B cell (primary cell): ENCODE measurements around the gene CA11. TPM values are rescaled to one million over a fixed set of nuclear protein-coding genes. Genes with fewer than 3 reads are reported as not detected.

Experiments used
- ATAC-seq: fragments of 200-7000 bp; cut with Tn5 transposase; one replicate; pipeline ENCODE4 v1.10.0; 2021; ENCODE audit warnings: low read depth, mild to moderate bottlenecking, moderate number of reproducible peaks, moderate library complexity
- CTCF ChIA-PET: fragments of 350-600 bp; sonication (Branson Sonifier 250); formaldehyde crosslinking; loops from one replicate; lab custom pipeline; 2021; ENCODE audit warnings: antibody characterized with exemption, inconsistent platforms; lab: Charles Lee
- POLR2A ChIA-PET: fragments of 350-600 bp; sonication (Branson Sonifier 250); formaldehyde crosslinking; loops from one replicate; lab custom pipeline; 2021; ENCODE audit warnings: antibody characterized with exemption; lab: Charles Lee
- DNase-seq: peaks from one replicate; pipeline ENCODE4 v3.0.0; 2013
- H2AFZ ChIP-seq: 2 replicates; pipeline ENCODE4 v1.6.1; 2012; ENCODE audit warnings: mild to moderate bottlenecking, low read depth, low read length; ENCODE audit not compliant: insufficient read depth, poor library complexity, severe bottlenecking
- H3K27ac ChIP-seq, 2 donors: 1 replicate in 1 of 2; 2 replicates in 1 of 2; pipeline ENCODE4 v1.5.1; 2012 to 2013; ENCODE audit warnings: low read length in 2 of 2, mild to moderate bottlenecking in 2 of 2, moderate library complexity in 1 of 2
- H3K27me3 ChIP-seq, 4 experiments: fragments of 200-600 bp in 1 of 4; sonication (generic) in 1 of 4; replicated peaks in 1 of 4; 1 replicate in 2 of 4; 2 replicates in 2 of 4; pipeline versions ENCODE4 v1.6.1 to v1.7.0; 2013 to 2016; ENCODE audit warnings: low read length in 3 of 4, mild to moderate bottlenecking in 2 of 4, mixed read lengths in 1 of 4, moderate library complexity in 1 of 4; ENCODE audit not compliant: insufficient read depth in 4 of 4, control insufficient read depth in 3 of 4; ENCODE audit errors: control extremely low read depth in 1 of 4
- H3K36me3 ChIP-seq, 2 experiments: replicated peaks in 1 of 2; 1 replicate in 1 of 2; 2 replicates in 1 of 2; pipeline versions ENCODE4 v1.6.1 to v1.7.1; 2013; ENCODE audit warnings: low read length in 1 of 2; ENCODE audit not compliant: insufficient read depth in 2 of 2, control insufficient read depth in 1 of 2; ENCODE audit errors: control extremely low read depth in 1 of 2, extremely low read depth in 1 of 2
- H3K4me1 ChIP-seq, 2 donors: fragments of 200-600 bp in 1 of 2; sonication (generic) in 1 of 2; 1 replicate in 1 of 2; 2 replicates in 1 of 2; pipeline versions ENCODE4 v1.5.1 to v1.6.1; 2013 to 2017; ENCODE audit warnings: low read length in 2 of 2; ENCODE audit not compliant: control insufficient read depth in 2 of 2, insufficient read depth in 2 of 2
- H3K4me2 ChIP-seq: replicated peaks from 2 replicates; pipeline ENCODE3; 2012; ENCODE audit warnings: mild to moderate bottlenecking, low read depth, low read length; ENCODE audit not compliant: poor library complexity, severe bottlenecking
- H3K4me3 ChIP-seq, 5 experiments: fragments of 200-600 bp in 1 of 5; sonication (generic) in 1 of 5; 1 replicate in 3 of 5; 2 replicates in 2 of 5; pipeline versions ENCODE4 v1.5.1 to v1.7.0; 2011 to 2016; ENCODE audit warnings: low read length in 4 of 5, mild to moderate bottlenecking in 4 of 5, low read depth in 2 of 5, control low read depth in 1 of 5, moderate library complexity in 1 of 5; ENCODE audit not compliant: insufficient read depth in 1 of 5; ENCODE audit errors: control extremely low read depth in 1 of 5, extremely low read depth in 1 of 5
- H3K79me2 ChIP-seq: fragments of 200-600 bp; sonication (generic); one replicate; pipeline ENCODE4 v1.6.0; 2016; ENCODE audit warnings: low read length; ENCODE audit not compliant: control insufficient read depth, insufficient read depth
- H3K9ac ChIP-seq: fragments of 200-600 bp; sonication (generic); 2 replicates; pipeline ENCODE4 v1.6.1; 2017; ENCODE audit warnings: mild to moderate bottlenecking, low read length, moderate library complexity
- H3K9me3 ChIP-seq, 3 donors: one replicate each; pipeline versions ENCODE4 v1.6.1 to v1.7.1; 2013; ENCODE audit warnings: low read length in 2 of 3; ENCODE audit not compliant: control insufficient read depth in 2 of 3, insufficient read depth in 1 of 3; ENCODE audit errors: control extremely low read depth in 1 of 3
- H4K20me1 ChIP-seq: 2 replicates; pipeline ENCODE4 v1.6.0; 2012; ENCODE audit warnings: mild to moderate bottlenecking, low read length; ENCODE audit not compliant: insufficient read depth, control insufficient read depth, poor library complexity, severe bottlenecking
- H3K27ac Mint-ChIP-seq: one replicate; pipeline ENCODE4 v1.8.0; 2021; ENCODE audit warnings: mixed read lengths
- H3K27me3 Mint-ChIP-seq: one replicate; pipeline ENCODE4 v1.8.0; 2021; ENCODE audit warnings: mixed read lengths
- H3K4me1 Mint-ChIP-seq: one replicate; pipeline ENCODE4 v1.8.0; 2021; ENCODE audit warnings: mixed read lengths
- H3K4me3 Mint-ChIP-seq: one replicate; pipeline ENCODE4 v1.8.0; 2021; ENCODE audit warnings: mixed read lengths
- H3K9me3 Mint-ChIP-seq: one replicate; pipeline ENCODE4 v1.8.0; 2022; ENCODE audit warnings: mixed read lengths; ENCODE audit not compliant: insufficient read depth
- CTCF ChIP-seq: fragments of 200-600 bp; IDR thresholded peaks from one replicate; pipeline ENCODE4 v1.8.0; 2022; ENCODE audit warnings: antibody characterized with exemption, mild to moderate bottlenecking
- EZH2 ChIP-seq: IDR thresholded peaks from 2 replicates; pipeline ENCODE4 v1.6.1; 2012; ENCODE audit warnings: borderline replicate concordance, low read depth, mild to moderate bottlenecking, moderate library complexity, low read length; ENCODE audit not compliant: insufficient read depth, poor library complexity, severe bottlenecking
- WGBS: methylation state at CpG from one replicate; pipeline ENCODE4 v1.1.5; 2013; ENCODE audit warnings: missing lambda C conversion rate; ENCODE audit not compliant: insufficient coverage; 5-methylcytosine and 5-hydroxymethylcytosine counted together
- intact Hi-C: fragments of 100-400 bp; cut with micrococcal nuclease; formaldehyde crosslinking; loops from one replicate; pipeline ENCODE4 v1.10.0; 2022
- polyA plus RNA-seq: library from polyadenylated mRNA; depleted of rRNA; stranded (reverse); fragments of >200 nt; gene quantifications from 2 replicates; pipeline ENCODE4 v1.2.3, GENCODE V29; 2012
- total RNA-seq, 2 donors: library from RNA; stranded (reverse); fragments of 120-200 nt in 1 of 2; gene quantifications; 1 replicate in 1 of 2; 2 replicates in 1 of 2; pipeline versions ENCODE4 v1.2.3 to v1.2.4, GENCODE V29; 2013 to 2022

Gene CA11
- total and polyA plus RNA-seq, 2 donors (not counting 1 experiment from before 2014, with no cell fraction given), result 6.5 to 27.7 TPM

DNA sequence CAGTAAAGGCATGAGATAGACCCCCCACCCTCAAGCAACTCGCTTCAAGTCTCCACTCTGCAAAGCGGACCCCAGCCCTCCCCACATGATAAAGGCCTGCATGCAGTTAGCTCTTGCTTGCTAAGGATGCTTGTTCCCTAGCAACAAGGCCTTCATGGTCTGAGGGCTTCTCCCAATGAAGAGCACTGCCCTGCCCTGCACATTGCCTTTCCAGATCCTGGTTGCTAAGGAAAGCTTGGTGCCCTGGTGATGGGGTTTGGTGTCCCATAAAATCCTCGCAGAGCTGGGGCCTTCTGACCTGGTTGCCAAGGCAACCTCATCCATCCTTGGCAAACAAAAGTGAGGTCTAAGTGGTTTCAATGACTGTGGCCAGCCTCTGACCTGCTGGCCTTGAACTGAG lies 14.8 kb downstream of the CA11 start:
- peaks cover 0 to 54% of the 10 kb centered on the region in 2 experiments for H3K36me3 ChIP-seq
- DNase-seq (no peak), ATAC-seq (no peak)
- no peak overlapping the region for H3K27ac Mint-ChIP-seq
- WGBS, result 100% methylated on average over 2 of the region's 3 CpGs
- peaks cover 34% of the 10 kb centered on the region for H3K4me1 Mint-ChIP-seq
- H3K9me3 ChIP-seq, result peaks cover 0 to 10% (median 0%) of the 10 kb centered on the region in 3 donors
- ChIA-PET CTCF (interaction anchor here (1.1 to 2.0 kb wide), 3 partner anchors 11 to 211 kb away, joined by 3 to 9 read pairs (median 3); partner anchors contain the start of gene CA11), POLR2A (interaction anchor here (0.6 to 0.7 kb wide), 3 partner anchors 14 to 865 kb away, joined by 3 to 4 read pairs (median 3); partner anchors contain the start of gene RPS11)
- H3K79me2 ChIP-seq, result peaks cover 19% of the 10 kb centered on the region
- H3K4me1 ChIP-seq, result peaks cover 22 to 26% of the 10 kb centered on the region in 2 donors
- H3K9me3 Mint-ChIP-seq, result no peaks in the 10 kb centered on the region
- peaks cover 67% of the 10 kb centered on the region for H4K20me1 ChIP-seq
- no peak overlapping the region for H3K4me2 ChIP-seq
- no peak overlapping the region for H3K4me3 Mint-ChIP-seq
- H3K4me3 ChIP-seq, result no peak overlapping the region
- peak overlapping the region in 1 of 2 donors; percentile 23 for H3K27ac ChIP-seq
- H3K9ac ChIP-seq, result no peak overlapping the region
- TF ChIP-seq CTCF, result no peak
- intact Hi-C loops, result loop anchor here (10.0 kb wide), 2 partner anchors 484 to 844 kb away; partner anchors contain the start of genes C19orf73, FLT3LG, LIN7B and PPFIA3
- H3K27me3 ChIP-seq, result no peaks in the 10 kb centered on the region
- H3K27me3 Mint-ChIP-seq, result no peaks in the 10 kb centered on the region
- no peak overlapping the region for H2AFZ ChIP-seq

DNA sequence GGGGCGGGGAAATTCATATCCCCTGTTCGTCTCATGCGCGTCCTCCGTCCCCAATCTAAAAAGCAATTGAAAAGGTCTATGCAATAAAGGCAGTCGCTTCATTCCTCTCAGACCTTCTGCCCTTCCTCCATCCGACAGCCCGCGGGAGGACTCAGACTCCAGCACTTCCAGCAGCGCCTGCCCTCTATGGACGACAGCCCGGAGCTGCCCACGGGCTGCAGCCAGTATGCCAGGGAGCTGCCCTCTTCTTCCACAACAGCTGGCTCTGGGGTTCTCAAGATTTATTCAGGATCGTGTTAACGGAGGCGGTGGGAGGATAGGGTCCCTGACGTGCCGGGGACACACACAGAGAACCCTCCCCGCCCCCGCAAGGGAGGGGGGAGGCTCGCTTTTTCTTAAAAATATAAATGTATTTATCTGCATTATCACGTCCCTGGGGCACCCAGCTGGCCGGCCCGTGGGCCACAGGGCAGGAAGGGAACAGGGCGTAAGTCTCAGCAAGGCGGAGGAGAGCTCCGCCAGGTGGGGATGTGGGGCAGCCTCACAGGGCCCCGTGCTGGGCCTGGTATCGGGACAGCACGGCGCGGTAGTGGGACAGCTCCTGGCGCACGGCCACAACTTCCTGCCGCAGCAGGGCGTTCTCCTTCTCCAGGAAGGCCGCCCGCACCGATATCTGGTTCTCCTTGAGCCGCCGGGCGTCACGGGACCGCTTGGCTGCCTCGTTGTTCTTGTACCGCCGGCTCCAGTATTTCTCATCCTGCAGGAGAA lies 15.5 kb downstream of the CA11 start:
- Histone ChIP-seq H3K79me2 (peaks cover 12% of the 10 kb centered on the region), H3K4me1 (peaks cover 22 to 26% of the 10 kb centered on the region in 2 donors), H2AFZ (no peak overlapping the region), H3K27ac (peak overlapping the region in 1 of 2 donors; percentile 23), H3K36me3 (peaks cover 0 to 54% of the 10 kb centered on the region in 2 experiments), H3K9me3 (peaks cover 0 to 10% (median 0%) of the 10 kb centered on the region in 3 donors), H3K4me3 (no peak overlapping the region), H4K20me1 (peaks cover 62% of the 10 kb centered on the region), H3K4me2 (no peak overlapping the region), H3K9ac (no peak overlapping the region), H3K27me3 (no peaks in the 10 kb centered on the region)
- no peak overlapping the region for H3K4me3 Mint-ChIP-seq
- intact Hi-C loops, result loop anchor here (10.0 kb wide), 2 partner anchors 484 to 844 kb away; partner anchors contain the start of genes C19orf73, FLT3LG, LIN7B and PPFIA3
- H3K27me3 Mint-ChIP-seq, result no peaks in the 10 kb centered on the region
- TF ChIP-seq EZH2 (no peak), CTCF (no peak)
- 56% methylated on average over 34 of the region's 47 CpGs for WGBS
- H3K4me1 Mint-ChIP-seq, result peaks cover 32% of the 10 kb centered on the region
- no peak for DNase-seq
- POLR2A ChIA-PET, result interaction anchor here (0.5 to 0.6 kb wide), 3 partner anchors 162 to 478 kb away, joined by 3 to 4 read pairs (median 4); no protein-coding TSS in a partner anchor
- H3K9me3 Mint-ChIP-seq, result no peaks in the 10 kb centered on the region
- CTCF ChIA-PET, result interaction anchor here (0.8 to 1.1 kb wide), 3 partner anchors 10 to 211 kb away, joined by 3 read pairs; partner anchors contain the start of genes RPL18 and SPHK2
- no peak overlapping the region for H3K27ac Mint-ChIP-seq
- ATAC-seq, result no peak
